Stimulated activated CD8-positive, alpha-beta memory T cell treated with anti-CD3 and anti-CD28 coated beads, Interleukin-7, amount 100 ng/mL, for 48 hours (primary cell): Measurements from ENCODE around the gene SRGAP2B.
"Not testable (repeated sequence)": the region's sequence is repeated elsewhere in the genome, so short reads cannot be mapped to it uniquely, and the experiment has no call there.

Experiments
- DNase-seq, 2 donors: peaks; one replicate each; pipeline ENCODE4 v3.0.0-alpha.2; 2020; ENCODE audit warnings: low read depth in 1 of 2; ENCODE audit errors: extremely low read depth in 1 of 2

SRGAP2B gene

DNA sequence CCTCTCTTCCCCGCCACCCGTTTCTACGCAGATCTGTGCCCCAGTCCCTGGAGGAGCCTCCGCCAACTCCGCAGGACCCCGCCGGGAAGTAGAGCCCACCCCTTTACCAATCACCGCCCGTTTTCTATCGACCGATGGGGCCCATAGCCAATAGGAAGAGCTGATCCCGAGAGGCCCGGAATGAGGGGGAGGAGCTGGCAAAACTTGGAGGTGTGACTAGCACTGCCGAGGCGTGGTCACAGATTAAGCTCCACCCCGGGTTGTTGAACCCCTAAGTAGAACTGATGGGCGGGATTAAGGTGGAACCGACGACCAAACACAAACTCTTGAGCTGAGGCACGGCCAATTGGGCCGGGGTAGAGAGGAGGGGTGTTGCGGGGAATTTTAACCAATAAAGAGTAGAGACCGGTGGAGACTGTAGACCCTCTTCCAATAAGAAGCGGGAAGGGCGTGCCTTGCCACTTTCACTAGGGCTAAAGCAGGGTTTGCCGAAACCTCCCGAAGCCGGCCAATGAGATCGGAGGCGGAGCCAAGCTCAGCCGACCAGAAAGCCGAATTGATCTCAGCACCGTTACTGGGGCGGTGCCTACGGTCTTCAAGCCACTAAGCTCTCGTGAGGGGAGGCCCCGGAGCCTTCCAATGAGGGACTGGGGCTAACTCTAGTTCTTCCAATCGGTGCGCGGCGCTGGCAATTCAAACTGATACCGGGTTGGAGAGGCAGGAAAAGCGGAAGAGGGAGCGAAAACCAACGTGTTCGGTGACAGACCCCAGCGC is at the start of gene SRGAP2B, which contains the start of gene FAM72D:
Gene SRGAP2B, minus strand, starts transcription at position 45 of the 774 bp plus-strand sequence. CDS start 2,427 bp downstream, outside the sequence.
Gene FAM72D, plus strand, starts transcription at position 691 of the 774 bp plus-strand sequence. CDS start 874 bp downstream, outside the sequence.
- not testable (repeated sequence) for DNase-seq

DNA sequence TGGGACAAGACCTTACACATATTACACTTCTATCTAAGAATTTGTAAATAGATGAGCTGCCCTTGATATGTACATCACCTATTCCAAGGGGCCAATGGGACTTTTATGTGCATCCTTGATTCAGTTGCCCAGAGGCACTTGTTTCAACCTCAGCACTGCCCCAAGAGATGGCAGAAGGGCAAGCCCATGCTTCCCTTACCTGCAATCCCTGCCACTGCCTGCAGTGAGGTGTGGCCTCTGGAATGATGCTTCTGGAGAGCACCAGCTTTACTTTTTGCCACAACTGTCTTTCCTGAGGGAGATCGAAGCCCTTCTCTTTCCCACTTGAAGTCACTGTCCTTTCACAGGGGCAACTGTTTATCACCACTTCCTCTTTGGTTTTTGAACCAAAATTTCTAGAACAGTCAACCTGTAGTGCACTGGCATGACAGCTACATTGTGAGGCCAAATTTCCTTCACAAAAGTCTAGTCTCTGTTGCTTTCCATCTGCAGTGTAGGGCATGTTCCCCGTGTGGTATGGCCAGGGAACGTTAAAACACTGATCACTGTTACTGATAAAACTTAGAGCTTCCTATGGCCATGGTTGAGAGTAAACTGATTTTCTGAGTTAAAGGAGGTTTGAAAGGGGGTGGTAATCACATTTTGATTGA is 49.3 kb upstream of the SRGAP2B start:
- not testable (repeated sequence) for DNase-seq

DNA sequence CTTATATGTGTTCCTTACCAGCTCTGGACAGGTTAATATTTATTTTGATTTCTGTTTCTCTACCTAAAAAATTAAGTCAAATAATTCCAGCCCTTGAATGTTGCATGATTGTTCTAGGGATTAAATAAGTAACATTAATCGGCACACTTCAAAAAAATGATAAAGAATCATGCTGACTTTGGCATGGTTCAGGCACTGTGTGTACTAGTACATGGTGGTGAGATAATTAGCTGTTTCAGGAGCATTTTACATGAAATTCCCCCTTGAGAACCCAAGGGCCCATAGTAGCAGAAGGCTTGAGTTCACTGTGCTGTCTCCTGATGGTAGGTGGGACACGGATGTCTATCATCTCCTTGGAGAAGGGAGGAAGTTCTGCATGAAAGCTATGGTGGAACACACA is 45.4 kb upstream of the SRGAP2B start:
- not testable (repeated sequence) for DNase-seq

- DNase-seq, result not testable (repeated sequence)
Measured at GRCh38 chr1:145134476-145134875, 39.3 kb upstream of the SRGAP2B start.

DNA sequence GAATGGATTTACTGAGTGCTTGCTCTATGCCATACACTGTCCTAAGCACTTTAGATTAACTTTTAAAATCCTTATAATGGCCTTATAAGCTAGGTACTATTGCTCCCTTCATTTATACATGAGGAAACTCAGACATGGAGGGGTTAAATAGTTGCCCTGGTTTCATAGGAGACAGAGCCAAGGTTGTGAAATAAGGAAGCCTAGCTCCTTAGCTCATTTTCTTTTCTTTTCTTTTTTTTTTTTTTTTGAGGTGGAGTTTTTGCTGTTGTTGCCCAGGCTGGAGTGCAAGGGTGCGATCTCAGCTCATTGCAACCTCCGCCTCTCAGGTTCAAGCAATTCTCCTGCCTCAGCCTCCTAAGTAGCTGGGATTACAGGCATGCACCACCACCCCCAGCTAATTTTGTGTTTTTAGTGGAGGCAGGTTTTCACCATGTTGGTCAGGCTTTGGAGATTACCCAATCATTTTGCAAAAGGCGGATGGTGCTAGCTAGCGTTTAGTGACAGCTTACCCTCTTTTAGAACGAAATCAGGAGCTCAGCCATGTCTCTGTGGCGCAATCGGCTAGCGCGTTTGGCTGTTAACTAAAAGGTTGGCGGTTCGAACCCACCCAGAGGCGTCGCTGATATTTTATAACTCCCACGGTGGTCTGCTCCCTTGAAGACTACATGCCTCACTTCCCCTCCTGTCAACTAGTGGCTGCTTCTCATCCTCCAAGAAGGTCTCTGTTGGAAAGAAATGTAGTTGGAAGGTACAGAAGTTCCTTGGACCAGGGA is 33.8 kb upstream of the SRGAP2B start:
- DNase-seq, result not testable (repeated sequence)

DNA sequence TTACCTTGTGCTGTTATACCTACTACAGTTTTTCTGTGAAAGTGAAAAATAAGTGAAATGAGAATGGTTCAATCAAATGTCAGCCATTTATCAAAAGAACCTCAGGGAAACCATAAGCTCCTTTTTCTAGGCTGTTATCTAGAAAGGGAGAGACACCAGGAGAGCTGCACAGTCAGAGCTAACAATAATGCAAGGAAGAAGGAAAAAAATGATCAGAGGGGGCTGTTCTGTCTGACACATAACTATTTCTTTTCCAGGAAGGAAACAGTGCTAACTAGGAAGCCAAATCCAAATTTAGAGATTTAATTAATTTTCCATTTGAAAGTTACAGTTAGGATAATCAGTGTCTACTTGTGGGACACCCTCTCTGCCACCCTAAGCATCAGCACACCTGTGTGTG is 32.0 kb upstream of the SRGAP2B start:
- DNase-seq, result not testable (repeated sequence)

GRCh38 chr1:145125112-145125511 is 30.0 kb upstream of the SRGAP2B start:
- not testable (repeated sequence) for DNase-seq

DNA sequence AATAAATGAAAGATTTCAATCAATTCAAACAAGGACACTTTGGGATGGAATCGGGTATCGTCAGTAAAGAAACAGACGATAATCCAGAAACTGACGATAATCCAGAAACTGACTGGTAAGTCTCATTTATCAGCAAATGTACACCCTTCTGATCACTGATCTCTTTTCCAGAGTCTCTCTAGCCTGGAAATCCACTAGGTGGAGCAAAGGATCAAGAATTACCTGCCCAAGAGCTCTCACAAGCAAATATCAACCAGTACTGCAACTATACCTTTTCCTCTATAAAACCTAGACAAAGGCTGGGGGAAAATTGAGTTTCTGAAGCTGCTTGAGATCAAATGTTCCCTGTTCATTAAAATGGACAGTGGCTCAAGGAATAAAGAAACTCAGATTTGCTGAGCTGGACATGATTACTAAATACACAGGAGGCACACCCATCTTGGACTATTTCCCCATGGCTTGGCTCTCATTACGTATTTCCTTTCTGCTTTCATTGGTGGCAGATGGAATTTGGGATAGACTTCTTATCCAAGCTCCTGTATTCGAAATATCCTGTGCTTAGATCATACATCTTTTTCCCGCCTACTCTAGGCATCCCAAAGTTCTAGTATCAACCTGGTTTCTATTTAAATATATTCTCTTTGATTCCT is 29.0 kb upstream of the SRGAP2B start:
- not testable (repeated sequence) for DNase-seq

GRCh38 chr1:145123062-145123395 is 27.9 kb upstream of the SRGAP2B start:
- DNase-seq, result not testable (repeated sequence)

DNA sequence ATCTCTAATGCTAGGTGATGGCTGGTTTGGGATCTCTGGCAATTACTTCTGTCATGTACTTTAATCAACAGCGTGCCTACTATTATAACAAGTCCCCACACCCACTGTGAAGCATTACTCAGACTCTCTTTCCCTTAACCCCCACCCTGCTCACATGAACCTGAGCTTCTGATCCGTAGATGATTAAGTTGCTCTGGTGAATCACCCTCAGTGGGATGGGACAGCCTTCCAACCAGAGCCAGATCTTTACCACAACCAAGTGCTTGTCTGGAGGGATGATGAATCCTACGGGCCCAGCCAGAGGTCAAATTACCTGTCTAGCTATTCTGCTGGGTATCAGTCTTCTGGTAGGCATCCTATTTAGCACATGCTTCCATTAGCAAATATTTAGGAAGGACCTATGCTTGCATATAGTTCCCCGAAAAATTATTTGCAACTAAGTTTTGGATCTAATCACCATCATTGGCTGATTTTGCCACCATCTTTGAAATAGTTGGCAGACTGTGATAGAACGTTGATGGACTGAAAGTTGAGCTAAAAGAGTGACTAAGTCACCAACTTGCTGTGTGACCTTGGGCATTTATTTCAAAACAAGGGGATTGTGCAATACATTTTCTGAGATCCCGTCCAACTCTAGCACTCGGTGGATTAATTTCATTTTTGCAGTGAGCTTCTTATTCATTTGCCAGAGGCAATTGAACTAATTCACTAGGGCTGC is 27.4 kb upstream of the SRGAP2B start:
- not testable (repeated sequence) for DNase-seq

DNA sequence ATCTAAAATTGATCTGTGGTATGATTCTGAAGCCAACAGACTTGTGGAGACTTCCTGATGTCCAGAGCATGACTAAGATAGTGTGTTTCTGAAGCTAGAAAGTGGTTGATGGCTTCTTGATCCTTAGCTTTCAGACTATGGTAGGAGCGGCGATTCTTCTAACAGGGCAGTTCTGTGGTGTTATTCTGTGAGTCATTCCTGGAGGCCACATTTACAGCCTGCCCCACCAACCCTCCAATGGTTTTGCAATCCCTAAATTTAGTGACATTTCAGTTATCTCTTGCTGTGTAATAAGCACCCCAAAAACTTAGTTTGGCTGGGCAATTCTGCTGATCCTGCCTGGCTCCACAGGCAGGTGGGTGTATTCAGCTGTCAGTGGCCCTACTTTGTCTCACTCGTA is 24.7 kb upstream of the SRGAP2B start:
- not testable (repeated sequence) for DNase-seq

- DNase-seq, result not testable (repeated sequence)
Measured at GRCh38 chr1:145115587-145116493, 20.7 kb upstream of the SRGAP2B start.

DNA sequence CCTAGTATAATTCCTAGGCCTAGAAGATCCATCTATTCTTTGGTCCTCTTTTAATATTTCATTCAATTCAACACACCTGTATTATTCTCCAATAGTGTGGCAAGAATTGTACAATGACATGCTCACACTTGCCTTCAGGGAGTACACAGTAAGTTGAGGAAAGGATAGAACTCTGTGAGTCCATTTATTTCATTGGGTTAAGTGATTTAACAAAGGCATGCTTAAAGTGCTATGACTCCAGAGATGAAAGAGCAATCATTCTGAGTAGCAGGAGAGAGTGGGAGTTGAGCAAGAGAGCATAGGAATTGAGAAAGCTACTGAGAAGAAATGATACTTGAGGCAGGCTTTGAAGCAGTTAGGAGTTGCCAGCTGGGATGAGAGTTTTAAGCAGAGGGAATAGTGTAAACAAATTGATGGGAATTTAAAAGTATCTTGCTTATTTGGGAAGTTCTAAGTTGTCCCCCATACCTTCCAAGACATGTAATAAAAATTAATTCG is 19.5 kb upstream of the SRGAP2B start:
- not testable (repeated sequence) for DNase-seq

- not testable (repeated sequence) for DNase-seq
Measured at GRCh38 chr1:145112703-145113102, 17.6 kb upstream of the SRGAP2B start.

- not testable (repeated sequence) for DNase-seq
Measured at GRCh38 chr1:145111674-145112073, 16.5 kb upstream of the SRGAP2B start.

- not testable (repeated sequence) for DNase-seq
Measured at GRCh38 chr1:145103294-145103693, 8.2 kb upstream of the SRGAP2B start.

DNA sequence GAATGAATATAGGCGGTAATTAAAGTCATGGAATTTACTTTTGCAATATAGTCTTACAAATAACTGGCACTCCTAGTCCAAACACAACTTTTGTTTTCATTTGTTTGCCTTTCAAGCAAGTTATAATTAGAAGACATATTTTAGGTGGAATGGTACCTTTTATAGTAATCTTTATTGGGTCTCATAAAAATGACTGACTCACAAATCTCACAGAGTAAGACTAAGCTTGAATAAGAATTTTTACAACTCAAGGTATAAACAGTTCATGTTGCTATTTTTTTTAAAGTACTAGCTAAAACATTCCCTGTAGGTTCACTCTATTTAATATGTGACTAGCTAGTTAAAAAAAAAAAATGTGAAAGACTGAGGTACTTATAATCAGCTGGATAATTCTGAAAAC is 6.6 kb upstream of the SRGAP2B start:
- not testable (repeated sequence) for DNase-seq

DNA sequence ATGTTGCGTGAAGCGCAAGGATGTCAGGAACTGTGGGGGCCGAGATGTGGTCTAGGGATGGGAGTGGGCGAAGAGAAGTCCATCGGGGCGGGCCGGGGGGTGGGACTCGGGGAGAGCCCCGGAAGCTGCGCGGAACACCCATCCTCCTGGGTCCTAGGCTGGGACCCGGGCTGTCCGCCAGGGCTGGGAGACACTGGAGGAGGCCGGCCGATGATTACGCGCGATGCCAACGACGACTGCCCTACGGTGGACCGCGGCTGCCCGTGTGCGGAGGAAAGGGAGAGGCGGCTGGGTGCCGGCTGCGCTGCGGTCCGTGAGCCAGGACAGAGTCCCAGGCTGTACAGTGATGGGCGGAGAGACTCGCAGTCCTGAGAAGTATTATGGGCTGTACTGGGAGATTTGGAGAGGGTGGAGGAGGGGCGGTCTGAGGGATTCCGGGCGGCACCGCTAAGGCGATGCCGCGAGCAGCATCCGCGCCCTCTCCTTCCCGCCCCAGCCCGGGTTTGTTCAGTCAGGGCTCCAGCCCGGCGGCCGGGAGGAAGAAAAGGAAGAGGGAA is 395 bp downstream of the SRGAP2B start:
- not testable (repeated sequence) for DNase-seq
